Embryonic facial prominence (tissue), 1 donor: ENCODE results near the gene KRT17.

ENCODE experiments used
- DNase-seq: peaks from one replicate; pipeline ENCODE4 v3.0.0-alpha.2; 2016; ENCODE audit errors: extremely low spot score

Gene KRT17

GRCh38 chr17:41624208-41625101 is at the start of gene KRT17:
KRT17 (minus strand) TSS chr17:41624575; CDS start chr17:41624509, 66 bp downstream.
- no peak for DNase-seq

- DNase-seq, result no peak
These were observed 47.8 kb upstream of the KRT17 start for GRCh38 chr17:41672153-41672552.

- no peak for DNase-seq
These were observed 43.1 kb upstream of the KRT17 start for GRCh38 chr17:41667280-41668041.

- peak; percentile 45 for DNase-seq
These were observed 42.4 kb upstream of the KRT17 start for GRCh38 chr17:41666708-41667279.

GRCh38 chr17:41666237-41666641 is 41.9 kb upstream of the KRT17 start:
- no peak for DNase-seq

DNA sequence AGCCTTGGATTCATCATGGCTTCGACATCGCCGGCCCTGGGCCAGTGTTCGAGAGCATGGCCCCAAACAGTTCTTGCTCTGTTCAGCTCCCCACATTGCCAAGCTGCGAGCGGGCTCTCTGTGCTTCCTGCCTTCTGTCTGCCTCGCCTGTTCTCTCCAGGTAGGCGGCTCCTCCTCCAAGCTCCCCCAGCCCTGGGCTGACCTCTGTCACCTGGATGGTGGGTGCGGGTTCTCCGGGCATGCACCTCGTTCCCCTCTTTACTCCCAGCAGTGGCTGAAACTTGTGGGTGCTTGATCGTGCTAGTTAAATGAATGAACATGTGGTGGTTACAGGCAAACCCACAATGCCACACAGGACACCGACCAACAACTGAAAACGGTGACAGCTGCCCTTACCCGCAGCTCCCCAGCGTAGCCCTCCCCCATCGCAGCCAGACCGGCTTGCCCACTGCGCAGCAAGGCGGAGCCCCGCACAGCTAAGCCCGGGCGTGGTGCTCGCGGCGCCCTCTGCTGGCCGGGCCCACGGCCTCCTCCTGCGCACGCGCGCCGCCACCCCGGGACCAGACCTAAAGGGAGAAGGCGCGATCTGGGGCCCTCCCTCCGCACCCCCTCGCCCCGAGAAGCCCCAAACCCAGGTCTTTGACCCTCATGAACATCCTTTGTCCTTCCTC is 41.3 kb upstream of the KRT17 start:
- DNase-seq, result peak; percentile 49

DNA sequence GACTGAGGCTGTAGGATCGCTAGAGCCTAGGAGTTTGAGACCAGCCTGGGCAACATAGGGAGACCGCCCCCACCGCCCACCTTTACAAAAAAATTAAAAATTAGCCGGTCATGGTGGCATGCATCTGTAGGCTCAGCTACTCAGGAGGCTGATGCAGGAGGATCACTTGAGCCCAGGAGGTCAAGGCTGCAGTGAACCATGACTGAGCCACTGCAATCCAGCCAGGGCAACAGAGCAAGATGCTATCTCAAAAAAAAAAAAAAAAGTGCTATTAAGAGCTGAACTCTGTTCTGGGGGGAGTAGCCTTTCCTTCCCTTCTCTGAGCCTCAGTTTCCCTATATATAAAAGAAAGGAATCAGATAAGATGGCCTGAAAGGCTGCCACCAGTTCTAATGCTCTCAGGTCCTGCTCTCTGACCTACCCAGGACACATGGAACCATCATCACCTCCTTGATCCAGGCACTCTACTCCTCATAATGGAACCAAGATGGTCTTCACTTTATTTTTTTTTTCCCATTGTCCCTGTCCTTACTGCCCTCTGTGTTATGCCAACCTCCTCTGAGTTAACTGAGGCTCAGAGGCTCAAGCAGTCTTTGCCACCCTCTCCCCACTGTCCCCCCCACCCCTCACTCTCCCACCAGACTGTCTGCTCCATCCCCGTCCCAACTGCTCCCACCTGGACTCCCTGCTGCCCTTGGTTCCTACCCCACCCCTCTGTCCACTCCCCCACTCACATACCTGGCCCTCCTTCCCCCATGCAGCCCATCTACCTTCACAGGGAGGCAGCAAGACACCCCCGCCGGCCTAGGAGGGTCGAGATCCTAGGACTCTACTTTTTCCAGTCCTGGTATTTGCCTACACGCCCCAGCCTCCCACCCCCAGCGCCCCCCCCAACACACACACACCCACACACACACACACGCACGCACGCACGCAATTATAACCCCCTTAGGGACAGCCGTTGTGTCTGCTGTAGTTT is 40.5 kb upstream of the KRT17 start:
- DNase-seq, result no peak

- no peak for DNase-seq
These were observed 39.7 kb upstream of the KRT17 start for GRCh38 chr17:41664172-41664457.

GRCh38 chr17:41663451-41664171 is 39.2 kb upstream of the KRT17 start:
- DNase-seq, result no peak

DNA sequence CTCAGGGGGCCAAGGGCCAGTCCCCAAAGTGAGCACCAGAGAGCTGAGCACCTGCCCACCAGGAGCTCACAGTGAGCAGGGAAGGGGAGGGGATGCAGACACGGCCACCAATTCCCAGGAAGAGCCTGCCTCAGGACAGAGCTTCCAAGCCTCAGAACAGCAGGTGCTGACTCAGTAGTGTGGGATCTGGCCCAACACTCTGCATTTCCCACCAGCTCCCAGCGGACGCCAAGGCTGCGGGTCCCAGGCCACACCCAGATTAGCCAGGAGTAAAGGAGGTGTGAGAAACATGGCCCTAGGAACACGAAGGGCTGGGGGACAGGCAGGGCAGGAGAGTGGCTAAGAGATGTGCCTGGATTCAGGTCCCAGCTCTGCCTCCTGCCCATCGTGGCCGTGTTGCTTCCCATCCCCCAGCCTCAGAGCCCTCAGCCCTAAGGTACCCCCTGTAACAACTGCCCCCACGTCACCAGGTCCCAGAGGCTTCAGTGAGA is 35.9 kb upstream of the KRT17 start:
- no peak for DNase-seq

DNA sequence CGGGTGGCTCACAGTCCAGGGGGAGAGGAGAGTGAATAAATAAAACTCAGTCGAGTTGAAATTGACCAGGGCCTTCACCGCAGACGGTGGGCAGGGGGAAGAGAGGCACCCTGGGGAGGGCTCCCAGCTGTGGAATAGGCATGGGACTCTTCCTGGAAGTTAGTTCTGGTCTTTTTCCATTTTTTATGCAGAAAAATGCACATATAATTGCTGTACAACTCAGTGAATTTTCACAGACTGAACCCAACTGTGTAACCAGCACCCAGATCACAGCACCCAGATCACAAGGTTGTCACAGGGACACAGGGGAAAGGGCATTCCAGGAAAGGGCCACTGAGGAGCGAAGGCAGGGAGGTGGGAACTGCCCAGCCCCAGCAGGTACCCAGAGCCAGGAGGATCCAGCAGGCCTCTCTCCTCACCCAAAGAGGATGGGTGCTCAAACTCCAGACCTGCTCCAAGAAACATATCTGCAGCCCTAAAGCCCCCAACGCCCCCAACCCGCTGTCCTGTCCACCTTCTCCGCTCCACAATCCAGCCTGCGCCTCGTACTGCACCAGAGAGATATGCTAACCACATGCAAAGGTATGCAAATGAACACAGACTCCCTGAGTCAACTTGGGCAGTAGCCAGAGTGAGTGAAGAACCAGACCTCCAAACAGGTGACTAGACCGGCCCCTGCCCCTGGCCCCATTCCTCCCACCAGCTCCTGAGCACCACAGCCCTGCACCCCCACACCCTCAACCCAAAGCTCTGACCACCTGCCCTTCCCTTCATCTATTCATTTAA is 35.2 kb upstream of the KRT17 start:
- DNase-seq, result no peak

DNA sequence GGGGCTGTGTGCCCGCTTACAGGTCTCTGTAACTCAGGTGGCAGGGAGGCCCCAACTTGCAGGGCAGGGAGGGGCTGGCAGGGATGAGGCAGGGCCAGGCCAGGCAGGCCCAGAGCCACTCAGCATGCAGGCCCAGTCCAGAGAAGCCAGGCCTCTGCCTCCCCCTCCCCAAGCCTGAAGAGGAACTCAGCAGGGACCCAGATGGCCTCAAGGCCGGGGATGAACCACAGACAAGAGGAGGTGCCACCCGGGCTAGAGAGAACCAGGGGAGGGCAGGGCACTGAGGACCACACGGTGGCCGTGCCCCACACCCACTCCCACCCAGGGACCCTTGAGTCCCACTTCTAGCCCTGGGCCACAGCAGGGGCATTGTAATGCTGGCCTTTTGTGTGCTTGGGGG is 34.5 kb upstream of the KRT17 start:
- no peak for DNase-seq

DNA sequence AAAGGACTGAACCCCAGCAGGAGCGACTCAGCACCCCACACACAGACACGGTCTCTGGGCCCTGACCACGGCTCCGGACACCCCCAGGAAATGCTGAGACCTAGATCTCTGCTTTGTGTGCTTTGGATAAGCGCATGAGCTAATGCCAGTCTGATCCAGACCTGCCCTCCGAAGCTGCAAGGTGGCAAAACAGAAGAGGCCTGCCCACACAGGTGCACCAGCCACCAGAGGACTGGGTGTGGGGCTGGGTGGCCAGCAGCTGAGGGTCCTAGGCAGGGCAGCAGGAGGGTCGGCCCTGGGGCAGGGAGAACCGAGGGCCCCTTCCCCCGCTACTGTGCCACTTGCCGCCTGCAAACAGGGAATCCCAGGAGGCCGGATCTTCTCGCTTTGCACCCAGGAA is 33.6 kb upstream of the KRT17 start:
- DNase-seq, result no peak

DNA sequence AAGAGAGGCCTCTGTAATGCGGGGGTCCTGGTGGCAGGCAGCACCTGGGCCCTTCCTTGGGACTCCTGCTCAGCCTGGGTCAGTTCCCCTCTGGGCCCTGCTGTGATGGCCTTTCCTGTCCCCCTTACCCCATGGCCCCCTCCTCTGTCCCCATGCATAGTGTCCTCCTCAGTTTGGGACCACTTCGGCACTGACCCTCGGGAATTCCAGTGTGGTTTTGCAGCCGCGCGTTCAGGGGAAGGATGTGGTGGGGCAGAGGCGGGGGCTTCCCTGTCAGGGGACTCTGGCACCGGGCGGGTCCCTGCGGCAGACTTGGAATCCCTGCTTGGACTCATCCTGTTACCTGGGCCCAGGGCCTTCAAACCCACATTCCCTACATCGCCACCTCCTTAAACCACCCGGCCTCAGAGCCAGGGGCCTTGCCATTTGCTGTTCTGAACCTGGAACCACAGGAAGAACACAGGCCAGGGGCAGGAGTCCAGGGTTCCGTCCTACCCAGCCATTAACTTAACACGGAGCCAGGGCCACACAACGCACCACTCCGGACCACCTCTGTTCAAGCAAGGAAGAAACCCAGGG is 32.9 kb upstream of the KRT17 start:
- DNase-seq, result no peak

DNA sequence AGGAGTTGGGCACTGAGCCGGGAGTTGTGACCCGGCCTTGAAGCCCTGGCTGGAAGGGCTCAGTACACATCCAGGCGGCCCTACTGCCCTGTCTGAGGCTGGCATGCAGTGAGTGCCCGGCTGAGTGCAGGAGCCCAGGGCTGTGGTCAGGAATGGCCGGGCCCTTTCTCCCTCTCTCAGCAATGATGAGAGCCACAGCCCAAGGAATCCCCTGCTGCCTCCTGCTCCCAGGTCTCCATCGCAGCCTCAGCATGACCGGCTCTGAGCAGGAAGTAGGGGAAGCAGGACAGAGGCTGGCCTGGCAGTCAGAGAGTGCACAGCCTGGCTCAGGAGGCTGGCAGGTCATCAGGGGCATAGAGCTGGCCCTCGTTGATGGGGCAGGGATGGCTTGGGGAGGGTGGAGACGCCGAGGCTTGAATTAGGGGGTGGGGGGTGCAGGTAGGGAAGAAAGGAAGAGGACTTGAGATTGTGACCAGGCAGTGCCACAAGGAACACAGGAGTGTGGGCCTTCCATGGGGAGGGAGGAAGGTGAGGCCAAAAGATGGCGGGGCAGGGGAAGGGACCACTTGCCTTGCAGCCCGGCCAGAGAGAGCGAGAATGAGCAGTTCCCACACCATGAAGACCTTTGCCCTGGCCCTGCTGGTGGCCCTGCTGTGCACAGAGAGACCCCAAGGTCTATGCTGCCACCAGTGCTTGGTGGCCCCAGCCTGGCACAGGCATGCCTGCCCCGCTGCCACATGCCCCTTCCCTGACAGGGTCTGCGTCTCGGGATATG is 32.1 kb upstream of the KRT17 start:
- no peak for DNase-seq

DNA sequence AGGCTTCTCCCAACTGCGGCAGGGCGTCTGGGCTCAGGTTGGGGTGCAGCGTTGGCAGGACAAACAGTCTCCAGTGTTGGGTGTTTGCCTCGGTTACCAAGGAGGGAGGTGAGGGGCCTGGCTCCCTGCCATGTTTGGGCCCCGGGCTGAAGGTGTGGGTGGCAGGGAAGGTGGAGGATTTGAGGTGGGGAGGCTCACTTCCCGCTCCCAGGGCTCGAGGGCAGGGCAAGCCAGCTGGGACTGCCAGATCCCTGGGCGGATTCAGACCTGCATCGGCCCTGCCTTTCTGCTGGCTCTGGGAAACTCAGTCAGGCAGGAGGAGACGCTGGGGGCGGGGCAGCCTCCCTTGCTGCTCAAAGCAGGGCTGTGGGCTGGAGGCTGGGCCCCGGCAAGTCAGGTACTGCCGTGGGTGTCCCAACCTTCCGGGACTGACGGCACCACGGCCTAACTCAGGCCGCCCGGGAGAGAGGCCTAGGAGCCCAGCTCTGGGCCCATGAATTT is 31.3 kb upstream of the KRT17 start:
- DNase-seq, result peak; percentile 69

DNA sequence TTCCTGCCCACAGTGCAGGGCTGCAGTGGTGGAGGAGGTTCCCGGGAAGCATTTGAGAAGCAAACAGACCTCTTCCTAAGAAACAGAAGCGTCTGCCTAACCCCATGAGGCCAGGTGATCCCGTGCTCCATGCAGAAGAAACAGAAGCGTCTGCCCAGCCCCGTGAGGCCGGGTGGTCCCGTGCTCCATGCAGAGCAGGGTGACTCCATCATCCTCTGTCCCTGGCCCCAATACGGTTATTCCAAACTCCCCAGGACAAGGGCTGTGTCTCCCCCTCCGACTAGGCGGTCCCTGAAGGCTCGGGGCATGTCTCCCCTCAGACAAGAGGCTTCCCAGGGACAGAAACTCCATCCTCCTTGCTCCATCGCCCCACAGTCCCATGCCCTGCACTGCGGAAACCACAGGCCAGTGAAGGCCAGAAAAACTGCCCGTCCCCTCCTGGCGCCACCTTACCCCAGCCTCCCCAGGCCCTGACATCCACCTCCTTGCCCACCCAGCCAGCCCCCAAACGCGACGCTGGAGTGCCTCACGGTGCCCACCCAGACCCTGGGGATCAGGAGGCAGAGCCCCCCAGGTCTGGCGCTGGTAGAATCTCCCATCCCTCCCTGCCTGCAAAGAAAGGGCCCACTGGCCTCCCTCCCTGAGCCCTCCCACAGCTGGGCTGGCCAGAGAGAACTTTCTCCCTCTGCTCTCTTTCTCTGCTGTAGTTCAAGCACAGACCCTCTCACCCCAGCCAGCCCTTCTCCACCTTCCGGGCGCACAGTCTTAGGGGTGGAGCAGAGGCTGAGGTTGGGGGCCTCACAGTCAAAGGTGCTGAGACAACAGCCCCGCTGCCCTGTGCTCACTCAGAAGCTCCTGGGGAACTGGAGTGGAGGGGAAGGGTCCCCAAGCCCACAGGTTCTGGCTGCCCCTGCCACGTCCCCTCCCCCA is 30.6 kb upstream of the KRT17 start:
- DNase-seq, result no peak
